Esophagus squamous epithelium (tissue), 5 donors: Measurements from ENCODE around the gene TIE1. TPM values are rescaled to one million over a fixed set of nuclear protein-coding genes. Genes with fewer than 3 reads are reported as not detected.

ENCODE experiments used
- DNase-seq: peaks from one replicate; lab custom pipeline; 2025; lab: John Stamatoyannopoulos, UW
- H3K27ac ChIP-seq, 4 donors: fragments of 200-600 bp; sonication (generic); one replicate each; pipeline ENCODE4 v1.5.1; 2016 to 2019; ENCODE audit warnings: mild to moderate bottlenecking in 1 of 4
- H3K27me3 ChIP-seq, 4 donors: fragments of 200-600 bp; sonication (generic); 1 replicate in 3 of 4; 2 replicates in 1 of 4; pipeline versions ENCODE4 v1.5.1 to v1.6.0; 2017 to 2021; ENCODE audit warnings: antibody characterized with exemption in 1 of 4
- H3K36me3 ChIP-seq, 3 donors: fragments of 200-600 bp; sonication (generic); one replicate each; pipeline ENCODE4 v1.5.1; 2016 to 2019
- H3K4me1 ChIP-seq, 3 donors: fragments of 200-600 bp; sonication (generic); one replicate each; pipeline ENCODE4 v1.5.1; 2017 to 2019
- H3K4me3 ChIP-seq, 4 donors: fragments of 200-600 bp; sonication (generic); 1 replicate in 3 of 4; 2 replicates in 1 of 4; pipeline ENCODE4 v1.5.1; 2016 to 2019; ENCODE audit warnings: mild to moderate bottlenecking in 2 of 4, moderate library complexity in 1 of 4
- H3K9me3 ChIP-seq, 3 donors: fragments of 200-600 bp; sonication (generic); one replicate each; pipeline ENCODE4 v1.5.1; 2016 to 2019
- CTCF ChIP-seq, 6 experiments: fragments of 450-650 bp in 4 of 6; fragments of 200-600 bp in 2 of 6; sonication (generic) in 2 of 6; IDR thresholded peaks; one replicate each; pipeline ENCODE4 v1.5.1; 2016 to 2019; ENCODE audit warnings: antibody characterized with exemption in 6 of 6, mild to moderate bottlenecking in 4 of 6, moderate library complexity in 4 of 6
- POLR2A ChIP-seq, 4 donors: fragments of 450-650 bp; IDR thresholded peaks; one replicate each; pipeline ENCODE4 v1.6.1; 2017; ENCODE audit warnings: antibody characterized with exemption in 4 of 4, mild to moderate bottlenecking in 4 of 4, moderate library complexity in 3 of 4
- WGBS, 2 donors: methylation state at CpG; one replicate each; pipeline ENCODE4 v1.1.5; 2018; 5-methylcytosine and 5-hydroxymethylcytosine counted together
- intact Hi-C: fragments of 100-400 bp; cut with DNase I; formaldehyde crosslinking; loops from one replicate; pipeline ENCODE4 v1.15.0; 2022
- total RNA-seq, 4 donors: library from RNA; depleted of rRNA; stranded (reverse); fragments of >200 nt; gene quantifications; one replicate each; pipeline ENCODE4 v1.1.0, GENCODE V29; 2016
- donor health status: DM: yes; HTN: yes; CAD: no.

Gene TIE1
- total RNA-seq, 4 donors from 2014 or later = 3.1 to 16.6 (median 5.9) TPM

GRCh38 chr1:43354936-43355335 is 54.2 kb downstream of the TIE1 start:
- H3K27me3 ChIP-seq = no peaks in the 10 kb centered on the region
- H3K9me3 ChIP-seq = no peaks in the 10 kb centered on the region
- DNase-seq = no peak
- TF ChIP-seq CTCF (IDR thresholded peaks at IDR 0.05) (no peak), POLR2A (IDR thresholded peaks at IDR 0.05) (no peak)
- H3K36me3 ChIP-seq = no peaks in the 10 kb centered on the region
- no peak overlapping the region for H3K4me3 ChIP-seq
- intact Hi-C loops = no loop called here
- H3K27ac ChIP-seq = no peak overlapping the region
- peaks cover 15 to 29% (median 18%) of the 10 kb centered on the region in 3 donors for H3K4me1 ChIP-seq
- WGBS, 2 donors = 100% methylated on average over 2 of the region's 2 CpGs; no CpG with 5 or more reads in 1 of the 2 donors

GRCh38 chr1:43357251-43357650 is 56.5 kb downstream of the TIE1 start:
- H3K9me3 ChIP-seq = no peaks in the 10 kb centered on the region
- DNase-seq = no peak
- peak overlapping the region in 2 of 4 donors; percentile 97 to 98 for H3K27ac ChIP-seq
- TF ChIP-seq POLR2A (IDR thresholded peaks at IDR 0.05) = no peak
- TF ChIP-seq CTCF (IDR thresholded peaks at IDR 0.05) = no peak
- H3K4me3 ChIP-seq = no peak overlapping the region
- no peaks in the 10 kb centered on the region for H3K27me3 ChIP-seq
- intact Hi-C loops = no loop called here
- 84 to 89% methylated on average over 4 of the region's 4 CpGs for WGBS, 2 donors
- peaks cover 0 to 20% (median 5%) of the 10 kb centered on the region in 3 donors for H3K36me3 ChIP-seq
- peaks cover 15 to 35% (median 18%) of the 10 kb centered on the region in 3 donors for H3K4me1 ChIP-seq

GRCh38 chr1:43358121-43358745 is 57.5 kb downstream of the TIE1 start:
- Histone ChIP-seq H3K36me3 (peaks cover 8 to 30% (median 12%) of the 10 kb centered on the region in 3 donors), H3K4me3 (peak overlapping the region; percentile 49 to 83 (median 68)), H3K27me3 (no peaks in the 10 kb centered on the region), H3K27ac (peak overlapping the region; percentile 95 to 98 (median 96)), H3K4me1 (peaks cover 15 to 35% (median 18%) of the 10 kb centered on the region in 3 donors), H3K9me3 (no peaks in the 10 kb centered on the region)
- peak in 1 of 4 donors; percentile 51 for TF ChIP-seq POLR2A (IDR thresholded peaks at IDR 0.05)
- TF ChIP-seq CTCF (IDR thresholded peaks at IDR 0.05) = peak in 5 of 6 experiments; percentile 4 to 56 (median 20)
- WGBS, 2 donors = 2% methylated on average over 17 to 18 of the region's 33 CpGs
- intact Hi-C loops = no loop called here
- no peak for DNase-seq

GRCh38 chr1:43358746-43359693 is 58.2 kb downstream of the TIE1 start, which contains the start of gene CDC20:
TSS of gene CDC20 (plus strand) at chr1:43358981. CDS start at chr1:43359216, 235 bp downstream.
- intact Hi-C loops = no loop called here
- no peaks in the 10 kb centered on the region for H3K9me3 ChIP-seq
- WGBS, 2 donors = 0 to 13% methylated on average over 7 to 9 of the region's 59 CpGs

More at GRCh38 chr1:43358746-43359693, 58.2 kb downstream of the TIE1 start, which contains the start of gene CDC20:
- H3K27ac ChIP-seq = peak within 1 kb of the TSS; percentile 95 to 98 (median 96)
- peaks cover 16 to 38% (median 20%) of the 10 kb centered on the region in 3 donors for H3K36me3 ChIP-seq
- TF ChIP-seq CTCF (IDR thresholded peaks at IDR 0.05) (no peak), POLR2A (IDR thresholded peaks at IDR 0.05) (peak in 2 of 4 donors; percentile 10 to 25)
- H3K4me1 ChIP-seq = peaks cover 15 to 43% (median 18%) of the 10 kb centered on the region in 3 donors
- H3K27me3 ChIP-seq = no peaks in the 10 kb centered on the region
- DNase-seq = peak; percentile 94
- H3K4me3 ChIP-seq = peak within 1 kb of the TSS; percentile 49 to 83 (median 68)
